Measurements from ENCODE around the gene EPHA6. TPM values are rescaled to one million over a fixed set of nuclear protein-coding genes. Genes with fewer than 3 reads are reported as not detected.
"Not testable (repeated sequence)": the region's sequence is repeated elsewhere in the genome, so short reads cannot be mapped to it uniquely, and the experiment has no call there.

Gene EPHA6
- total and polyA plus RNA-seq, 8 donors = 0.23 to 0.79 (median 0.41) TPM

DNA sequence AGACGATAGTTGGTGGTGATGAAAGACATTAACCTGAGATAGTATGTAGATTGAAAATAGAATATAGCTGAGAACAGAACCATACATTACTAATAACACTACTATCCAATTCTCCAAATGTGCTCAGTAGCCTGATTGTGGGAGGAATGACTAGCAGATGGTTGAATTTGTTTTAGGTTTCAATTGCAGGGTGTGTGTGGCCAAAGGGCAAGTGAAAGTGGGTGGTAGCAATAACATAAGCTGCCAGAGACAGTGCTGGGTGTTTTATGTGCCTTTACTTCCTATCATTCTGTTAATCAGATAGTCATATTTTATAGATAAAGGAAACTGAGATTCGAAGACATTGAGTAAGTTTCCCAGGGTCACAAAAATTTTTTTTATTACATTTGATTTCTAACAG is 700.7 kb downstream of the EPHA6 start:
- Histone ChIP-seq H3K27ac (no peak overlapping the region), H3K9me3 (peaks cover 0 to 4% of the 10 kb centered on the region in 2 donors), H3K27me3 (no peaks in the 10 kb centered on the region), H3K4me1 (no peaks in the 10 kb centered on the region), H3K36me3 (no peaks in the 10 kb centered on the region), H3K4me3 (no peak overlapping the region)
- DNase-seq = no peak
- TF ChIP-seq, protein P1, sequence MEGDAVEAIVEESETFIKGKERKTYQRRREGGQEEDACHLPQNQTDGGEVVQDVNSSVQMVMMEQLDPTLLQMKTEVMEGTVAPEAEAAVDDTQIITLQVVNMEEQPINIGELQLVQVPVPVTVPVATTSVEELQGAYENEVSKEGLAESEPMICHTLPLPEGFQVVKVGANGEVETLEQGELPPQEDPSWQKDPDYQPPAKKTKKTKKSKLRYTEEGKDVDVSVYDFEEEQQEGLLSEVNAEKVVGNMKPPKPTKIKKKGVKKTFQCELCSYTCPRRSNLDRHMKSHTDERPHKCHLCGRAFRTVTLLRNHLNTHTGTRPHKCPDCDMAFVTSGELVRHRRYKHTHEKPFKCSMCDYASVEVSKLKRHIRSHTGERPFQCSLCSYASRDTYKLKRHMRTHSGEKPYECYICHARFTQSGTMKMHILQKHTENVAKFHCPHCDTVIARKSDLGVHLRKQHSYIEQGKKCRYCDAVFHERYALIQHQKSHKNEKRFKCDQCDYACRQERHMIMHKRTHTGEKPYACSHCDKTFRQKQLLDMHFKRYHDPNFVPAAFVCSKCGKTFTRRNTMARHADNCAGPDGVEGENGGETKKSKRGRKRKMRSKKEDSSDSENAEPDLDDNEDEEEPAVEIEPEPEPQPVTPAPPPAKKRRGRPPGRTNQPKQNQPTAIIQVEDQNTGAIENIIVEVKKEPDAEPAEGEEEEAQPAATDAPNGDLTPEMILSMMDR (IDR thresholded peaks at IDR 0.05) = no peak
- intact Hi-C loops (cut with DNase I) = no loop called here
- ATAC-seq = no peak

DNA sequence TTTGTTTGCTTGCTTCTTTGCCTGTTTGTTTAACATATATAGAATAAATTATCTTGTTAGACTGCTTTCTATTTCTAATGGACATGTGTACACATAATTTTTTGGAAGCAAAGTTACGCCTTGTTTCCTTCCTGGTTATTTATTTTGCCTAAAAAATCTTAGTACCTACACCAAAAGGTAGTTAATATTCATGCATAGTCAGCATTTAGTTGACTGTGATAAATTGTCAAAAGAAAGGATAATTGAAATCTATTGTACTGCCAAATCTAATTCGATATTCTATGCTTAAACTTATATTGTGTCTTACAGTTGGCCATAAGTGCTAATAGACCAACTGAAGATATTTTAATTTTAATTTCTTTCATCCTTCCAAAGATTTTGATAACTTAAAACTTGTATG is 716.3 kb downstream of the EPHA6 start:
- Histone ChIP-seq H3K9me3 (no peaks in the 10 kb centered on the region), H3K4me3 (no peak overlapping the region), H3K36me3 (no peaks in the 10 kb centered on the region), H3K27me3 (no peaks in the 10 kb centered on the region), H3K27ac (no peak overlapping the region), H3K4me1 (no peaks in the 10 kb centered on the region)
- TF ChIP-seq, protein P1 (IDR thresholded peaks at IDR 0.05) = no peak
- no peak for ATAC-seq
- intact Hi-C loops (cut with DNase I) = no loop called here
- DNase-seq = no peak

DNA sequence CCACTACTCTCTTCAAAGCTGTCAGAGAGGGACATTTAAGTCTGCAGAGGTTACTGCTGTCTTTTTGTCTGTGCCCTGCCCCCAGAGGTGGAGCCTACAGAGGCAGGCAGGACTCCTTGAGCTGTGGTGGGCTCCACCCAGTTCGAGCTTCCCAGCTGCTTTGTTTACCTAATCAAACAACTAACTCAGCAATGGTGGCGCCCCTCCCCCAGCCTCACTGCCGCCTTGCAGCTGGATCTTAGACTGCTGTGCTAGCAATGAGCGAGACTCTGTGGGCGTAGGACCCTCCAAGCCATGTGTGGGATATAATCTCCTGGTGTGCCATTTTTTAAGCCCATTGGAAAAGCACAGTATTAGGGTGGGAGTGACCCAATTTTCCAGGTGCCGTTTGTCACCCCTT is 733.2 kb downstream of the EPHA6 start:
- intact Hi-C loops (cut with DNase I); H3K27ac ChIP-seq; H3K27me3 ChIP-seq; H3K4me3 ChIP-seq; ATAC-seq; H3K4me1 ChIP-seq; H3K36me3 ChIP-seq: not testable (repeated sequence)
- H3K9me3 ChIP-seq = peaks cover 0 to 14% of the 10 kb centered on the region in 2 donors
- DNase-seq = peak in 1 of 4 donors; percentile 28

DNA sequence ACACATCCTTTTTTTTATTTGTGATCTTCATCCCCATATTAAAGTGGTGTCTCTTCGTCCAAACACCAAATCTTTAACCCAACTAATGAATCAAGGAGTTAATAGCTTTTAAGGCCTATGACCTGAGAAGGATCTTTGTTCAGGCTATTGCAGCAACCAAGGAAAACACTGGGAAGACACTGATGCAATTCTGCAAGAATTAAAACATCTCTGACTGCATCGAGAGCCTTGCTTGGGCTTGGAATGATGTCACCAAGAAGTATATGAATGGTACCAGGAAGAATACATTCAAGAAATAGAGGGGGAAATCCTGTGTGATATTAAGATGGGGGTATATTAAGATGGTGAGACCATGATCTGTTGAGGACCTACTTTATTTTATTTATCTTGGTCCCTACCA is 736.0 kb downstream of the EPHA6 start:
- Histone ChIP-seq H3K4me1 (no peaks in the 10 kb centered on the region), H3K27ac (no peak overlapping the region), H3K9me3 (peaks cover 0 to 11% of the 10 kb centered on the region in 2 donors), H3K27me3 (no peaks in the 10 kb centered on the region), H3K4me3 (no peak overlapping the region), H3K36me3 (no peaks in the 10 kb centered on the region)
- DNase-seq = no peak
- TF ChIP-seq, protein P1 (IDR thresholded peaks at IDR 0.05) = no peak
- intact Hi-C loops (cut with DNase I) = no loop called here
- no peak for ATAC-seq

DNA sequence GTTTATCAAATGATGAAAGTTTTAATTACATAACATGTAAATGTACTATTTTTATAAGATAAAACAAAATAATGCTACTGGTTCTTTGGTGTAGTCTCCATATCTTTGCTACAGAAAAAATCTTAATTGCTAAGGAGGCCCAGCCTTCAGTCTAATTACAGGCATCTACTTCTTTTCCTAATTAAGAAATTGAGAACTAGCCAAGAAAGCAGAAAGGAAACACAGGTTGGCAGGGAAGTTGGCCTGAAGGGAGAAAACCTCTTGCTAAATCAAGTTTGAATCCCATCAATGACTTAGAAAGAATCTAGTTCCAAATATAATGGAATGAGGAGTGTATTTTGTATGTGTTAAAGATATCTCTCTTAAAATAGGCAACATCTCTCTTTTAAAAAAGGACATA is 737.8 kb downstream of the EPHA6 start:
- ATAC-seq = no peak

DNA sequence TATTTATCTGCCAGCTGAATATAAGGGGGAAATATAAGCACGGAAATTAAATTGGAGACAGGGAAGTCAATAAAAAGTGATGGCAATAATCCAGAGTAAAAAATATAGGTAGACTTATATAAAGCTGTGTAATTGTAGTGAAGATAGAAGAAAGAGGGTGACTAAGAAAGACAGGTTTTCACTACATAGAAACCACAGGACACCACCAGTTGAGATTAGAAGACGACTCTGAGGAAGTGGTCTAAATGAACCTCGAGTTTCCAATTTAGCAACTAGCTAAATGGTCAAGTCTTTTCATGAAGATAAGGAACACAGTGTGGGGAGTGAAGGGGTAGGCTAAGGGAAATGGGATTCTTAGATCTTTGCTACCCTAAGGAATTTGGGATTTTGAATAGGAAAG is 761.3 kb downstream of the EPHA6 start:
- no peaks in the 10 kb centered on the region for H3K9me3 ChIP-seq
- no peaks in the 10 kb centered on the region for H3K36me3 ChIP-seq
- no peaks in the 10 kb centered on the region for H3K4me1 ChIP-seq
- no peak overlapping the region for H3K4me3 ChIP-seq
- no peaks in the 10 kb centered on the region for H3K27me3 ChIP-seq
- no peak for ATAC-seq
- no peak for DNase-seq
- H3K27ac ChIP-seq = no peak overlapping the region
- intact Hi-C loops (cut with DNase I) = no loop called here
- TF ChIP-seq, protein P1 (IDR thresholded peaks at IDR 0.05) = no peak

More for the DNA sequence above, 737.8 kb downstream of the EPHA6 start:
- intact Hi-C loops (cut with DNase I) = no loop called here
- Histone ChIP-seq H3K27me3 (no peaks in the 10 kb centered on the region), H3K36me3 (no peaks in the 10 kb centered on the region), H3K4me1 (no peaks in the 10 kb centered on the region), H3K27ac (no peak overlapping the region), H3K9me3 (peaks cover 0 to 20% of the 10 kb centered on the region in 2 donors), H3K4me3 (no peak overlapping the region)
- DNase-seq = no peak
- TF ChIP-seq, protein P1 (IDR thresholded peaks at IDR 0.05) = no peak
